ENCODE measurements around the gene TOX2. TPM values are rescaled to one million over a fixed set of nuclear protein-coding genes. Genes with fewer than 3 reads are reported as not detected.

The TOX2 gene
- polyA plus RNA-seq, 6 donors from 2014 or later: 0.17 to 0.26 (median 0.26) TPM; not detected in 3

DNA sequence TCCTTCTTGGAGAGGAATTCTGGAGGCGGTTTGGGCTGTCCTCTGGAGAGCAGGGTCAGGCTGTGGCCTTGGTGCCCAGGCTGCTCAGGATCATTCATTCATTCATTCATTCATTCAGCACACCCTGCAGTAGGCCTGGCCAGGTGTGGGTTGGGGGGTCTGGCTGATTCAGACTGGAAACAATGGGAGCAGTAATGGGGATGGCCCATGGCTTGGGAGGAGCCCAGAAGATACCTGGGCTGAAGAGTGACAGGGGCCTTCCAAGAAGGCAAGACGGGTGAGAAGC is 31.5 kb downstream of the TOX2 start:
- no peaks in the 10 kb centered on the region for H3K9me3 Mint-ChIP-seq
- peaks cover 9 to 35% (median 28%) of the 10 kb centered on the region in 3 donors for H3K4me1 Mint-ChIP-seq
- H3K27me3 Mint-ChIP-seq: peaks cover 0 to 8% (median 0%) of the 10 kb centered on the region in 3 donors
- H3K27ac Mint-ChIP-seq: no peak overlapping the region
- no peaks in the 10 kb centered on the region for H3K36me3 Mint-ChIP-seq
- DNase-seq: no peak
- ATAC-seq (ENCODE audit: low read depth in 2 of 2): no peak
- H3K4me3 Mint-ChIP-seq: peak overlapping the region in 1 of 8 donors; percentile 48

GRCh38 chr20:43946659-43947315 is 32.1 kb downstream of the TOX2 start:
- Mint-ChIP-seq H3K4me1 (peaks cover 9 to 32% (median 25%) of the 10 kb centered on the region in 3 donors), H3K4me3 (no peak overlapping the region), H3K27me3 (peaks cover 0 to 8% (median 0%) of the 10 kb centered on the region in 3 donors), H3K36me3 (no peaks in the 10 kb centered on the region), H3K27ac (no peak overlapping the region), H3K9me3 (no peaks in the 10 kb centered on the region)
- no peak for ATAC-seq (ENCODE audit: low read depth in 2 of 2)
- no peak for DNase-seq

- Mint-ChIP-seq H3K4me1 (peaks cover 9 to 27% (median 20%) of the 10 kb centered on the region in 3 donors), H3K27ac (no peak overlapping the region), H3K36me3 (no peaks in the 10 kb centered on the region), H3K27me3 (peaks cover 0 to 8% (median 0%) of the 10 kb centered on the region in 3 donors), H3K4me3 (no peak overlapping the region), H3K9me3 (no peaks in the 10 kb centered on the region)
- ATAC-seq (ENCODE audit: low read depth in 2 of 2): no peak
- DNase-seq: no peak
Observed at GRCh38 chr20:43947316-43947710, 32.7 kb downstream of the TOX2 start.

DNA sequence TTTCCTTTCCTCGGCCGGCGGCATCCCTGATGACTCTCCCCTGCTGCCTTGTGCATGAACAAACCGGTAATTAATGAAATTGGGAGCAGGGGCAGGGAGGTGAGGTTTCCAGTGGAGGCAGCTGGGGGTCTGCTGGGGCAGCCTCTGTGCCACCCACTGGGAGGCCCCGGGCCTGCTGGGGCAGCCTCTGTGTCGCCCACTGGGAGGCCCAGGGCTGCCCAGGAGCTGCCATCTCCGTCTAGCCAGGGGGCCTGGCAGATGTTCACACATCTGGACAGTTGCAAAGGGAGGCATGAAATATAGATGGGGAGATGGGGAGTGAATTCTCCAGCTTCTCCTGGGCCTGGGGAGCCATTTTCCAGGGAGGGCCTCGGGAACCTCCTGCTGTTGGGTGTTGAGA is 33.8 kb downstream of the TOX2 start:
- no peaks in the 10 kb centered on the region for H3K9me3 Mint-ChIP-seq
- H3K27me3 Mint-ChIP-seq: peaks cover 0 to 8% (median 0%) of the 10 kb centered on the region in 3 donors
- ATAC-seq (ENCODE audit: low read depth in 2 of 2) (no peak), DNase-seq (no peak)
- peaks cover 9 to 19% (median 19%) of the 10 kb centered on the region in 3 donors for H3K4me1 Mint-ChIP-seq
- no peaks in the 10 kb centered on the region for H3K36me3 Mint-ChIP-seq
- H3K27ac Mint-ChIP-seq: no peak overlapping the region
- H3K4me3 Mint-ChIP-seq: no peak overlapping the region

GRCh38 chr20:43949248-43949647 is 34.6 kb downstream of the TOX2 start:
- Mint-ChIP-seq H3K27ac (no peak overlapping the region), H3K4me3 (no peak overlapping the region), H3K9me3 (no peaks in the 10 kb centered on the region), H3K4me1 (peaks cover 9 to 19% (median 19%) of the 10 kb centered on the region in 3 donors), H3K27me3 (peaks cover 0 to 8% (median 0%) of the 10 kb centered on the region in 3 donors), H3K36me3 (no peaks in the 10 kb centered on the region)
- no peak for DNase-seq
- ATAC-seq (ENCODE audit: low read depth in 2 of 2): no peak

GRCh38 chr20:43949741-43950618 is 35.3 kb downstream of the TOX2 start:
- DNase-seq: no peak
- ATAC-seq (ENCODE audit: low read depth in 2 of 2): peak in 1 of 2 donors; percentile 44
- Mint-ChIP-seq H3K27ac (peak overlapping the region in 2 of 6 donors; percentile 11 to 40), H3K27me3 (peaks cover 0 to 8% (median 0%) of the 10 kb centered on the region in 3 donors), H3K36me3 (no peaks in the 10 kb centered on the region), H3K9me3 (no peaks in the 10 kb centered on the region), H3K4me1 (peaks cover 9 to 19% (median 19%) of the 10 kb centered on the region in 3 donors), H3K4me3 (peak overlapping the region in 3 of 8 donors; percentile 0 to 65 (median 20))

DNA sequence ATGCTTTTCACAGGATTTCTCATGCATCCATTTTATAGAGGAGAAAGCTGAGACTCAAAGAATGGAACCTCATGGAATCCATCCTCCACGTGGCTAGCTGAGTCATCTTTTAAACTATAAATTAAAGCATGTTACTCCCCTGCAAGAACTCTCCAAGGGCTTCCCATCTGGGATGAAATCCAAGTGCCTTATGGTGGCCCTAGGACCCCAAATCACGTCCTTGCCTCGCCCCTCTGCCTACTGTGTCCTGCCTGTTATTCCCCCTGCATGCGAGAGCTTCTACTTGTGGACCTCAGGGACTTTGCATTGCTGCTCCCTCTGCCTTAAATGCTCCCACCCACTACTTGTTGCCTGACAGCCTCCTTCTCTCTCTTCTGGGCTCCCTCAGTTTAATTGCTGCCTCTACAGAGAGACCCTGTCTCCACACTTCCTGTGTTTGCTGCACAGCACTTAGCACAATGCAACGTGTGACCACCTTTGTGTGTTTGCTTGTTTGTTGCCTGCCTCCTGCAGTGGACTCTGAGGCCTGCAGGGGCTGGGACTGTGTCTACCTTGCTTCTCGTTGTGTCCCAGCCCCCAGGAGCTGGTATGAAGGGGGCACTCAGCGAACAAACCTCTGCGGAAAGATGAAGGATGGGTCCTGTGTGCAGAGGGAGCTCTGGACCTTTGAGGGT is 39.4 kb downstream of the TOX2 start:
- Mint-ChIP-seq H3K36me3 (peaks cover 0 to 14% of the 10 kb centered on the region in 2 donors), H3K27ac (peak overlapping the region in 1 of 6 donors; percentile 0), H3K9me3 (peaks cover 0 to 12% (median 6%) of the 10 kb centered on the region in 7 donors), H3K27me3 (peaks cover 0 to 8% (median 0%) of the 10 kb centered on the region in 3 donors), H3K4me1 (peaks cover 17 to 29% (median 25%) of the 10 kb centered on the region in 3 donors), H3K4me3 (peak overlapping the region in 1 of 8 donors; percentile 2)
- DNase-seq (no peak), ATAC-seq (ENCODE audit: low read depth in 2 of 2) (no peak)

DNA sequence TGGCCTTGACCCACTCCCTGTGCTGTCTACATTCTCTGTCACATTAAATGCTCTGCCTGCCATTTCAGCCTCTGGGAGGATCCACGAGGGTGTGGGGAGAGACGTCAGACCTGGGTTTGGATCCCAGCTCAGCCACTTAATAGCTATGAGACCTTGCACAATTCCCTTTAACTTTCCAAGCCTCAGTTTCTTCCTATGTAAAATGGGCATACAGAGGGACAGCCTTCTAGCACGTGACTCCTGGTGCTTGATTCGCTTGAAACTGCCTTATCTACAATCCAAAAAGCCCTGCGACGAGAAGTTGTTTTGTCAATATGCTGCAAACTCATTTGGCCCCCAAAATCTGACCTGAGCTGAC is 40.0 kb downstream of the TOX2 start:
- Mint-ChIP-seq H3K4me1 (peaks cover 23 to 29% (median 25%) of the 10 kb centered on the region in 3 donors), H3K4me3 (no peak overlapping the region)

GRCh38 chr20:43955062-43955749 is 40.6 kb downstream of the TOX2 start:
- Mint-ChIP-seq H3K4me3 (no peak overlapping the region), H3K36me3 (peaks cover 0 to 14% of the 10 kb centered on the region in 2 donors), H3K9me3 (peaks cover 0 to 12% (median 6%) of the 10 kb centered on the region in 7 donors), H3K27me3 (peaks cover 0 to under 1% (median 0%) of the 10 kb centered on the region in 3 donors), H3K4me1 (peaks cover 20 to 26% (median 24%) of the 10 kb centered on the region in 3 donors), H3K27ac (peak overlapping the region in 1 of 6 donors; percentile 32)
- ATAC-seq (ENCODE audit: low read depth in 2 of 2) (peak in 1 of 2 donors; percentile 28), DNase-seq (no peak)

More for the DNA sequence above, 40.0 kb downstream of the TOX2 start:
- DNase-seq (no peak), ATAC-seq (ENCODE audit: low read depth in 2 of 2) (no peak)
- Mint-ChIP-seq H3K27ac (no peak overlapping the region), H3K27me3 (peaks cover 0 to 2% (median 0%) of the 10 kb centered on the region in 3 donors), H3K9me3 (peaks cover 0 to 12% (median 6%) of the 10 kb centered on the region in 7 donors), H3K36me3 (peaks cover 0 to 14% of the 10 kb centered on the region in 2 donors)

DNA sequence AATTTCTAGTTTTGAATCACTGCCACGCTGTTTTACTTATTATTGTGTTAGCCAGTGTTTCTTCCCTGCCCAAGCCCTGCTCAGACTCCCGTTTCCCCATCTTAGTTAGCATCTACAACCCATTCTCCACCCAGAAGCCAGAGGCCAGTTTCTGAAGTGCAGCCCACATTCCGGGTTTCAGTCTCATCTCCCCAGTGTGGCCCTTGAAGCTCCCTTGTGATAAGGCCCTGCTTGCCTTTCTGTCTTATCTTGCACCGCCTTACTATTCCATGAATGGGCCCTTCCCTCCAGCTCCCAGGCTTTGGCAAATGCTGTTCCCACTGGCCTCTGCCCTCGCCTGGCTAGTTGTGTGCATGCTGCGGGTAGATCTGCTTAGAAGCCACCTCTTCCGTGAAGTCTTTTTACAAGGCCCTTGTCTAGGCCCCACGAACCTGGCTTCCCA is 41.1 kb downstream of the TOX2 start:
- Mint-ChIP-seq H3K4me3 (peak overlapping the region in 1 of 8 donors; percentile 66), H3K4me1 (peaks cover 19 to 20% (median 19%) of the 10 kb centered on the region in 3 donors), H3K27me3 (peaks cover 0 to 6% (median 2%) of the 10 kb centered on the region in 3 donors), H3K36me3 (peaks cover 0 to 14% of the 10 kb centered on the region in 2 donors), H3K9me3 (peaks cover 0 to 12% (median 6%) of the 10 kb centered on the region in 7 donors), H3K27ac (peak overlapping the region in 2 of 6 donors; percentile 32 to 85)
- ATAC-seq (ENCODE audit: low read depth in 2 of 2) (no peak), DNase-seq (no peak)

GRCh38 chr20:43957392-43957791 is 42.7 kb downstream of the TOX2 start:
- peaks cover 0 to 17% (median 13%) of the 10 kb centered on the region in 3 donors for H3K27me3 Mint-ChIP-seq
- H3K36me3 Mint-ChIP-seq: peaks cover 0 to 14% of the 10 kb centered on the region in 2 donors
- H3K27ac Mint-ChIP-seq: peak overlapping the region in 1 of 6 donors; percentile 31
- DNase-seq (no peak), ATAC-seq (ENCODE audit: low read depth in 2 of 2) (no peak)
- H3K9me3 Mint-ChIP-seq: peaks cover 0 to 12% (median 6%) of the 10 kb centered on the region in 7 donors
- H3K4me3 Mint-ChIP-seq: no peak overlapping the region
- peaks cover 19 to 20% (median 19%) of the 10 kb centered on the region in 3 donors for H3K4me1 Mint-ChIP-seq

DNA sequence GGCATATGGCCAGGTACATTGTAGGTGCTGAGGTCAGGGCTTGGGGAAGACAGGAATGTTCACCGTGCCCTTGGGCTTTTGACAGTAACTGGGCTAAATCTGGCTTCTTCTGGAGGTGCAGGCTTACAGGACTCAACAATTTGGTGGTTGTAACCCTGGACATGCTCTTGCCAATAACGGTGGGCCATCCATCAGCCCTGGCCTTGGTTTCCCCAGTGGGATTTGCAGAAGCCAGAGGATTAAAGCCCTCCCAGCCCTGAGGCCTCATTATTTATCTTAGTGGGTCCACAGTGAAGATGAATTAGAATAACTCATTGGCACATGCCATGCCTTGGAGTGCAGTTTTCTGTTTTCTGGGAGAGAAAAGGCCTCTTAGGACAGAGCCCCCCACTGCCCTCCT is 44.0 kb downstream of the TOX2 start:
- Mint-ChIP-seq H3K27ac (no peak overlapping the region), H3K4me1 (peaks cover 19 to 20% (median 19%) of the 10 kb centered on the region in 3 donors), H3K4me3 (no peak overlapping the region), H3K27me3 (peaks cover 0 to 17% (median 13%) of the 10 kb centered on the region in 3 donors), H3K9me3 (peaks cover 0 to 12% (median 6%) of the 10 kb centered on the region in 7 donors), H3K36me3 (peaks cover 0 to 14% of the 10 kb centered on the region in 2 donors)
- DNase-seq: no peak
- ATAC-seq (ENCODE audit: low read depth in 2 of 2): no peak

Data from naive B cell (primary cell).